Activated T-cell treated with anti-CD3 and anti-CD28 coated beads, Interleukin-2, amount 50 U/mL, for 72 hours (primary cell): Measurements from ENCODE around the gene ECE1. TPM values are rescaled to one million over a fixed set of nuclear protein-coding genes. Genes with fewer than 3 reads are reported as not detected.
A peak's percentile ranks its signal among the peaks of the same experiment; 100 is the strongest.

Experiments used
- ATAC-seq, 2 donors: fragments of 150-1000 bp; cut with Tn5 transposase; replicated peaks in 1 of 2; 2 replicates each; pipeline ENCODE4 v1.10.0; 2021; ENCODE audit warnings: moderate library complexity in 2 of 2, mild to moderate bottlenecking in 1 of 2
- DNase-seq, 2 donors: peaks; one replicate each; pipeline ENCODE4 v3.0.0; 2021 to 2022; ENCODE audit warnings: mixed read lengths in 1 of 2
- H3K27ac Mint-ChIP-seq: one replicate; pipeline ENCODE4 v1.8.0; 2022; ENCODE audit warnings: mild to moderate bottlenecking, moderate library complexity, mixed read lengths
- H3K27me3 Mint-ChIP-seq: one replicate; pipeline ENCODE4 v1.8.0; 2022; ENCODE audit warnings: low read depth, mixed read lengths
- H3K36me3 Mint-ChIP-seq, 2 donors: one replicate each; pipeline ENCODE4 v1.8.0; 2022; ENCODE audit warnings: mixed read lengths in 2 of 2, mild to moderate bottlenecking in 1 of 2; ENCODE audit not compliant: insufficient read depth in 2 of 2
- H3K4me1 Mint-ChIP-seq: one replicate; pipeline ENCODE4 v1.8.0; 2022; ENCODE audit warnings: low read depth, mixed read lengths
- H3K4me3 Mint-ChIP-seq, 2 donors: one replicate each; pipeline ENCODE4 v1.8.0; 2022; ENCODE audit warnings: mild to moderate bottlenecking in 2 of 2, mixed read lengths in 2 of 2, moderate library complexity in 2 of 2
- H3K9me3 Mint-ChIP-seq, 2 donors: one replicate each; pipeline ENCODE4 v1.8.0; 2022; ENCODE audit warnings: mixed read lengths in 2 of 2
- total RNA-seq, 2 donors: library from RNA; stranded (reverse); gene quantifications; one replicate each; pipeline ENCODE4 v1.2.3, GENCODE V29; 2022

The ECE1 gene
- total RNA-seq, 2 donors from 2014 or later = 159 to 193 TPM

DNA sequence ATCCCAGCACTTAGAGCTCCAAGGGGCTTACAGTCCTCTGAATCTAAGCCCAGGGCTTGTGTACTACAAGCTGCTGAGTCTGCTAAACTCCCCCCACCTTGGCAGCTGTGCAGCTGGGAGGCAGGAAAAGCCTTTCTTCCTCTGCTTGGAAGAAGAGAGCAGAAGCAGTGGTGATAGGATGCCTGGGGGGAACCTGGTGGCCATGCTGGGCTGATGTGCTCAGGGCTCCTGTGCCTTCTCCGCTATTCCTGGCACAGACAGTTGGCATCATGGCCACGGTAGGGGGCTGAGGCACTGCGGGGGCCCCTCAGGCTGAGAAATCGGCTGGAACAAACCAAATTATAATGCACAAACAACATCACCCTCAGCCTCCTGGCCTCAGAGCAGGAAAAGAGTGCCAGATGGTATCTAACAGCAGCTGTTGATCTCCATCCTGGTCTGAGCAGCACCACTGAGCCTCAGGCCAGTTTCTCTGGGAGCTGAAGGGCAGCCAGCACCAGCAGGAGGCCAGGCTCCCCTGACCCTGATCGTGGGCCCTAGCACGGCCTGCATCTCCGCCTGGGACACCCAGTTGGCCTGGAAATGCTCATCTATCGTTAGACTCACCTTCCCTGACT lies 35.8 kb downstream of the ECE1 start:
- peaks cover 44% of the 10 kb centered on the region for H3K4me1 Mint-ChIP-seq
- H3K9me3 Mint-ChIP-seq = no peaks in the 10 kb centered on the region
- H3K27me3 Mint-ChIP-seq = no peaks in the 10 kb centered on the region
- DNase-seq (no peak), ATAC-seq (no peak)
- peaks cover 5 to 17% of the 10 kb centered on the region in 2 donors for H3K36me3 Mint-ChIP-seq
- H3K4me3 Mint-ChIP-seq = no peak overlapping the region
- H3K27ac Mint-ChIP-seq = no peak overlapping the region

- no peaks in the 10 kb centered on the region for H3K9me3 Mint-ChIP-seq
- no peaks in the 10 kb centered on the region for H3K27me3 Mint-ChIP-seq
- DNase-seq (no peak), ATAC-seq (peak; percentile 62 to 73)
- peaks cover 6 to 21% of the 10 kb centered on the region in 2 donors for H3K36me3 Mint-ChIP-seq
- peaks cover 20% of the 10 kb centered on the region for H3K4me1 Mint-ChIP-seq
- no peak overlapping the region for H3K4me3 Mint-ChIP-seq
- peak overlapping the region; percentile 10 for H3K27ac Mint-ChIP-seq
These were observed 38.3 kb downstream of the ECE1 start for GRCh38 chr1:21251773-21252471.

- ATAC-seq = no peak
- peaks cover 9% of the 10 kb centered on the region for H3K4me1 Mint-ChIP-seq
- H3K27ac Mint-ChIP-seq = no peak overlapping the region
- H3K9me3 Mint-ChIP-seq = no peaks in the 10 kb centered on the region
- no peak overlapping the region for H3K4me3 Mint-ChIP-seq
- H3K36me3 Mint-ChIP-seq = peaks cover 6 to 23% of the 10 kb centered on the region in 2 donors
- no peaks in the 10 kb centered on the region for H3K27me3 Mint-ChIP-seq
- DNase-seq = no peak
These were observed 40.2 kb downstream of the ECE1 start for GRCh38 chr1:21249940-21250493.

DNA sequence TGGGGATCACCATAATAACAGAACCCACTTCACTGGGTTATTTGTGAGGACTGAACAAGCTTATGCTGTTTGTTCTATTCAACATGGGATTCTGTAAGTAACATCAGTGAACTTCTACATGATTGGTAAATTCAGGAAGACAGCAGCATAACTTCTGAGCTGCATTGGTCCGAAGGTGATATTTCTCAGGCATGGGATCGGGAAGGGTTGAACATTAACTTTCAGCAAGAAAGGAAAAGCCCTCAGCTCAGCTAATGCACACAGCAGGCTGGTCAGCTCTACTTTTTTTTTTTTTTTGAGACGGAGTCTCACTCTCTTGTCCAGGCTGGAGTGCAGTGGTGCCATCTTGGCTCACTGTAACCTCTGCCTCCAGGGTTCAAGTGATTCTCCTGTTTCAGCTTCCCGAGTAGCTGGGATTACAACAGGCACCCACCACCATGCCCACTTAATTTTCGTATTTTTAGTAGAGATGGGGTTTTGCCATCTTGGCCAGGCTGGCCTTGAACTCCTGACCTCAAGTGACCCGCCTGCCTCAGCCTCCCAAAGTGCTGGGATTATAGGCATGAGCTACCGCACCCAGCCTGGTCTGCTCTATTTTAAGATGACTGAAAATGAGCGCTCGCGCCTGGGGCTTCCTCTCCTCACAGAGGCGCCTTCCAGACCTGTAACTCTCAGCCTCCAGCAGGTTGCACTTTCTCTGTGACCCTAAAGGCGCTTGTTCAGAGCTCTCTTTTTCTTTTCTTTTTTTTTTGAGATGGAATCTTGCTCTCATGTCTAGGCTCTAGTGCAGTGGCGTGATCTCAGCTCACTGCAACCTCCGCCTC lies 42.2 kb downstream of the ECE1 start:
- no peaks in the 10 kb centered on the region for H3K9me3 Mint-ChIP-seq

GRCh38 chr1:21246905-21247642 lies 43.2 kb downstream of the ECE1 start:
- H3K27ac Mint-ChIP-seq = peak overlapping the region; percentile 39
- DNase-seq (no peak), ATAC-seq (no peak)
- H3K36me3 Mint-ChIP-seq = peaks cover 6 to 24% of the 10 kb centered on the region in 2 donors
- no peaks in the 10 kb centered on the region for H3K27me3 Mint-ChIP-seq
- H3K9me3 Mint-ChIP-seq = no peaks in the 10 kb centered on the region
- H3K4me3 Mint-ChIP-seq = no peak overlapping the region
- H3K4me1 Mint-ChIP-seq = peaks cover 1% of the 10 kb centered on the region

More for the DNA sequence above, 42.2 kb downstream of the ECE1 start:
- Mint-ChIP-seq H3K36me3 (peaks cover 6 to 25% of the 10 kb centered on the region in 2 donors), H3K4me1 (peaks cover 9% of the 10 kb centered on the region), H3K4me3 (no peak overlapping the region), H3K27ac (peak overlapping the region; percentile 67), H3K27me3 (no peaks in the 10 kb centered on the region)
- DNase-seq (no peak), ATAC-seq (no peak)

- no peaks in the 10 kb centered on the region for H3K9me3 Mint-ChIP-seq
- no peak overlapping the region for H3K27ac Mint-ChIP-seq
- H3K4me3 Mint-ChIP-seq = no peak overlapping the region
- H3K36me3 Mint-ChIP-seq = peaks cover 6 to 23% of the 10 kb centered on the region in 2 donors
- no peaks in the 10 kb centered on the region for H3K4me1 Mint-ChIP-seq
- no peaks in the 10 kb centered on the region for H3K27me3 Mint-ChIP-seq
- no peak for DNase-seq
- ATAC-seq = no peak
These were observed 44.5 kb downstream of the ECE1 start for GRCh38 chr1:21245688-21246229.

DNA sequence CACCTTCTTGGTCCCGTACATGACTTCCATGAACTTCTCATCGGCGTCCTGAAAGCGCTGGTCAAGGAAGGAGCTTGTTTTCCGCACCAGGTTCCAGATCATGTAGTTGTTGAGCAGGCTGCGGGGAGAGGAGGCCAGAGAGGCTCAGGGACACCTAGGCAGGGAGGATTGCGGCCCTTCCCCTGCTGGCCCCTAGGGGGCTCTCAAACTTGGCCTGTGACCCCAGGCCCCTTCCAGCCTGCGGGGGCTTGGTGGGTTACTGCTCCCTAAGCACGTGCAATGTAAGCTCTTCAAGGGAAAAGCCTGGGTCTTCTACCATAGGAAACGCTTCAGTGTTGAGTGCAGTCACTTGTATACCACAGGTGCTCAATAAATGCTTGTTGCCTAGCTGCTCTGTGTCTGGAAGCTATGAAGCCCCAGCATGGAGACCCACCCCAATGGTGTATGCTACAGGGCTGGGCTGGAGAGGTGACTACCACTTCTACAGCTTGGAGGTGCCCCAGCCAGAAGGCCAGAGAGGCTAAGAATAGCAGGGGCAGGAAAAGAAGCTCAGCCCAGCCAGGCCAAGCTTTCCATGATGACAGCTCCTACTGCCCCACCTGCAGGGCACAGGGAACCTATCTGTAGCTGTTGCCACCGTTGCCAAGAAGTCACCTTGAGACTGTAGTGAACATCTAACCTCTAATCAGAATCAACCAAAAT lies 45.1 kb downstream of the ECE1 start:
- Mint-ChIP-seq H3K9me3 (no peaks in the 10 kb centered on the region), H3K27ac (no peak overlapping the region), H3K4me3 (no peak overlapping the region), H3K36me3 (peaks cover 6 to 23% of the 10 kb centered on the region in 2 donors), H3K27me3 (no peaks in the 10 kb centered on the region), H3K4me1 (no peaks in the 10 kb centered on the region)
- peak in 1 of 2 donors; percentile 23 for ATAC-seq
- no peak for DNase-seq

GRCh38 chr1:21244154-21244553 lies 46.1 kb downstream of the ECE1 start:
- Mint-ChIP-seq H3K27ac (no peak overlapping the region), H3K4me1 (peaks cover 3% of the 10 kb centered on the region), H3K36me3 (peaks cover 6 to 20% of the 10 kb centered on the region in 2 donors), H3K27me3 (no peaks in the 10 kb centered on the region), H3K4me3 (no peak overlapping the region), H3K9me3 (no peaks in the 10 kb centered on the region)
- DNase-seq (no peak), ATAC-seq (no peak)

- DNase-seq (no peak), ATAC-seq (no peak)
- H3K9me3 Mint-ChIP-seq = no peaks in the 10 kb centered on the region
- no peak overlapping the region for H3K27ac Mint-ChIP-seq
- H3K27me3 Mint-ChIP-seq = no peaks in the 10 kb centered on the region
- peaks cover 6 to 21% of the 10 kb centered on the region in 2 donors for H3K36me3 Mint-ChIP-seq
- peaks cover 4% of the 10 kb centered on the region for H3K4me1 Mint-ChIP-seq
- no peak overlapping the region for H3K4me3 Mint-ChIP-seq
These were observed 47.4 kb downstream of the ECE1 start for GRCh38 chr1:21242846-21243245.

GRCh38 chr1:21241771-21242581 lies 48.3 kb downstream of the ECE1 start:
- Mint-ChIP-seq H3K27me3 (no peaks in the 10 kb centered on the region), H3K36me3 (peaks cover 3 to 19% of the 10 kb centered on the region in 2 donors), H3K4me3 (no peak overlapping the region), H3K27ac (no peak overlapping the region), H3K9me3 (no peaks in the 10 kb centered on the region), H3K4me1 (peaks cover 4% of the 10 kb centered on the region)
- ATAC-seq (no peak), DNase-seq (no peak)

DNA sequence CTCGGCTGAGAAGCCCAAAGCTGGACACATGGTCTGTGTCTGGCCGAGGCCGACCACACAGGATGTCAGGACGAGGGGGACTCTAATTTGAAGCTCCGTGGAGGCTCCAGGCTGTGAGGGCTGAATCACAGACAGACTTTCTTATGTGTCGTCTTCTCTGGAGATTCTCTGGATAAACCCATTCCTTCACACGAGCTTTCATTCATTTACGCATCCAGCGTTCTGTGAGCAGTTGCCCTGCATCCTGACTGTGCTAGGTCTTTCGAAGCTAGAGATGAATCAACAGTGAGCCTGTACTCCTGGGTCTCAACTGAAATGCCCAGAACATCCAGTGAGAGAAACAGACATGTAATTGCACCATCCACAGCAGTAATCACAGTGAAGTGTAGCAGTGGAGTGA lies 49.6 kb downstream of the ECE1 start:
- H3K27me3 Mint-ChIP-seq = no peaks in the 10 kb centered on the region
- H3K36me3 Mint-ChIP-seq = peaks cover 4 to 14% of the 10 kb centered on the region in 2 donors
- no peak overlapping the region for H3K27ac Mint-ChIP-seq
- H3K4me3 Mint-ChIP-seq = no peak overlapping the region
- ATAC-seq (no peak), DNase-seq (no peak)
- H3K4me1 Mint-ChIP-seq = peaks cover 4% of the 10 kb centered on the region
- H3K9me3 Mint-ChIP-seq = no peaks in the 10 kb centered on the region
